ENCODE measurements around the gene KIF4A.

KIF4A gene

DNA sequence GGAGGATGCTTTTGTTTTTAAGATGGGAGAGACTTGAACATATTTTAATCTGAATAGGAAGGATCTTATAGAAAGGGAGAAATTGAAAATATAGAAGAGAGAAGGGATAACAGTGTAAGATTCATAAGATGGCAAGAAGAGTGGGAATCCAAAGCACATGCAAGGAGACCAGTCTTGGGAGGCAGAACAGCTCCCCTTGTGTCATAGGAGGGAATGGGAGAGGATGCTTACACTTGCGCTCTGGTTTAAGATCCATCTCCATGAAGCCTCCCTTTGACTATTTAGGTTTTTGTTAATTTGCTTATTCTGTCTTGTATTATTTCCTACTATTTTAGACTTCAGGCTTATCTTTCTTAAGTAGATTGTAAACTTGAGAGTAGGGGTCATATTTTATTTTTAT lies 42.7 kb downstream of the KIF4A start:
- Histone ChIP-seq H3K9ac (ENCODE audit: low read length) (no peak overlapping the region), H3K4me1 (ENCODE audit: low read length) (peaks cover 15% of the 10 kb centered on the region), H3K27me3 (replicated peaks; ENCODE audit: insufficient read depth, low read length) (no peaks in the 10 kb centered on the region), H3K4me2 (ENCODE audit: low read depth, low read length) (no peak overlapping the region), H2AFZ (ENCODE audit: low read length) (no peak overlapping the region), H3K36me3 (replicated peaks; ENCODE audit: insufficient read depth, low read length) (no peaks in the 10 kb centered on the region), H3K79me2 (ENCODE audit: low read length) (no peaks in the 10 kb centered on the region), H3K27ac (ENCODE audit: low read length) (no peak overlapping the region), H3K9me2 (replicated peaks; ENCODE audit: insufficient read depth, low read length) (no peaks in the 10 kb centered on the region), H3K9me3 (replicated peaks; ENCODE audit: insufficient read depth, low read length) (no peaks in the 10 kb centered on the region), H3K4me3 (ENCODE audit: low read length) (no peak overlapping the region), H3F3A (ENCODE audit: insufficient read depth, low read length) (0 out of 2 replicates have a peak, but pooled peaks cover 3% of the 10 kb centered on the region), H4K20me1 (ENCODE audit: insufficient read depth, low read length) (no peaks in the 10 kb centered on the region)
- DNase-seq = no peak
- TF ChIP-seq EZH2phosphoT487 (IDR thresholded peaks at IDR 0.05; ENCODE audit: low read length) = no peak
- TF ChIP-seq, protein P1, sequence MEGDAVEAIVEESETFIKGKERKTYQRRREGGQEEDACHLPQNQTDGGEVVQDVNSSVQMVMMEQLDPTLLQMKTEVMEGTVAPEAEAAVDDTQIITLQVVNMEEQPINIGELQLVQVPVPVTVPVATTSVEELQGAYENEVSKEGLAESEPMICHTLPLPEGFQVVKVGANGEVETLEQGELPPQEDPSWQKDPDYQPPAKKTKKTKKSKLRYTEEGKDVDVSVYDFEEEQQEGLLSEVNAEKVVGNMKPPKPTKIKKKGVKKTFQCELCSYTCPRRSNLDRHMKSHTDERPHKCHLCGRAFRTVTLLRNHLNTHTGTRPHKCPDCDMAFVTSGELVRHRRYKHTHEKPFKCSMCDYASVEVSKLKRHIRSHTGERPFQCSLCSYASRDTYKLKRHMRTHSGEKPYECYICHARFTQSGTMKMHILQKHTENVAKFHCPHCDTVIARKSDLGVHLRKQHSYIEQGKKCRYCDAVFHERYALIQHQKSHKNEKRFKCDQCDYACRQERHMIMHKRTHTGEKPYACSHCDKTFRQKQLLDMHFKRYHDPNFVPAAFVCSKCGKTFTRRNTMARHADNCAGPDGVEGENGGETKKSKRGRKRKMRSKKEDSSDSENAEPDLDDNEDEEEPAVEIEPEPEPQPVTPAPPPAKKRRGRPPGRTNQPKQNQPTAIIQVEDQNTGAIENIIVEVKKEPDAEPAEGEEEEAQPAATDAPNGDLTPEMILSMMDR (IDR thresholded peaks at IDR 0.05; ENCODE audit: low read length) = no peak; the same call in 1 of the 2 replicates
- no peak for TF ChIP-seq EZH2 (optimal IDR thresholded peaks at IDR 0.05; ENCODE audit: low read depth, low read length)

DNA sequence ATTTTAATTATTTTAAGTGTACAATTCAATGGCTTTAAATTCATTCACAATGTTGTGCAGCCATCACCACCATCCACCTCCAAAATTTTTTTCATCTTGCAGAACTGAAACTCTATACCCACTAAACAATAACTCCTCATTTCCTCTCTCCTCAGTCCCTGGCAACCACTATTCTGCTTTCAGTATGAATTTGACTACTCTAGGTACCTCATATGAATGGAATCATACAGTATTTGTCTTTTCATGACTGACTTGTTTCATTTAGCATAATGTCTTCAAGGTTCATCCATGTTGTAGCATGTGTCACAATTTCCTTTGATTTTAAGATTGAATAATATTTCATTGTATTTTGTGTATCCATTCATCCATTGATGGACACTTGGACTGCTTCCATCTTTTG lies 46.9 kb downstream of the KIF4A start:
- Histone ChIP-seq H3K27me3 (replicated peaks; ENCODE audit: insufficient read depth, low read length) (no peaks in the 10 kb centered on the region), H3F3A (ENCODE audit: insufficient read depth, low read length) (0 out of 2 replicates have a peak, but pooled peaks cover 3% of the 10 kb centered on the region), H3K9me2 (replicated peaks; ENCODE audit: insufficient read depth, low read length) (no peaks in the 10 kb centered on the region), H3K9me3 (replicated peaks; ENCODE audit: insufficient read depth, low read length) (no peaks in the 10 kb centered on the region), H3K9ac (ENCODE audit: low read length) (no peak overlapping the region), H3K4me1 (ENCODE audit: low read length) (peaks cover 15% of the 10 kb centered on the region), H3K4me2 (ENCODE audit: low read depth, low read length) (peak overlapping the region; percentile 48; the same call in 1 of the 2 replicates), H3K79me2 (ENCODE audit: low read length) (no peaks in the 10 kb centered on the region), H3K36me3 (replicated peaks; ENCODE audit: insufficient read depth, low read length) (no peaks in the 10 kb centered on the region), H3K27ac (ENCODE audit: low read length) (peak overlapping the region; percentile 51; the same call in 1 of the 2 replicates), H4K20me1 (ENCODE audit: insufficient read depth, low read length) (no peaks in the 10 kb centered on the region), H2AFZ (ENCODE audit: low read length) (no peak overlapping the region), H3K4me3 (ENCODE audit: low read length) (no peak overlapping the region)
- DNase-seq = peak; percentile 61
- TF ChIP-seq EZH2 (optimal IDR thresholded peaks at IDR 0.05; ENCODE audit: low read depth, low read length) (no peak), EZH2phosphoT487 (IDR thresholded peaks at IDR 0.05; ENCODE audit: low read length) (no peak)
- TF ChIP-seq, protein P1 (IDR thresholded peaks at IDR 0.05; ENCODE audit: low read length) = no peak

DNA sequence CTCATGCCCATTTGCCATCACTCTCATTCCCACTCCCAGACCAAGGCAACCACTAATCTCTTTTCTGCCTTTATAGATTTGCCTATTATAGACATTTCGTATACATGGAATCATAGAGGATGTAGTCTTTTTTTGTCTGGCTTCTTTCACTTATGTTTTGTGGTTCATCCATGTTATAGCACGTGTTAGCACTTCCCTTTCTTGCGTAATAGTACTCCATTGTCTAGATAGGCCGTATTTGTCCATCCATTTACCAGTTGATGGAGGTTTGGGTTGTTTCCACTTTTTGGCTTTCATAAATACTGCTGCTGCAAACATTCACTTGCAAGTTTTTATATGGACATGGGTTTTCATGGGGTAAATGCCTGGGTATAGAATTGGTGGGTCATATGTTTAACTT lies 48.4 kb downstream of the KIF4A start:
- Histone ChIP-seq H3K4me2 (ENCODE audit: low read depth, low read length) (no peak overlapping the region), H3K27ac (ENCODE audit: low read length) (no peak overlapping the region), H3K9ac (ENCODE audit: low read length) (no peak overlapping the region), H3F3A (ENCODE audit: insufficient read depth, low read length) (0 out of 2 replicates have a peak, but pooled peaks cover 3% of the 10 kb centered on the region), H3K4me3 (ENCODE audit: low read length) (no peak overlapping the region), H3K27me3 (replicated peaks; ENCODE audit: insufficient read depth, low read length) (no peaks in the 10 kb centered on the region), H4K20me1 (ENCODE audit: insufficient read depth, low read length) (no peaks in the 10 kb centered on the region), H3K9me3 (replicated peaks; ENCODE audit: insufficient read depth, low read length) (no peaks in the 10 kb centered on the region), H3K36me3 (replicated peaks; ENCODE audit: insufficient read depth, low read length) (no peaks in the 10 kb centered on the region), H3K4me1 (ENCODE audit: low read length) (peaks cover 15% of the 10 kb centered on the region), H2AFZ (ENCODE audit: low read length) (no peak overlapping the region), H3K9me2 (replicated peaks; ENCODE audit: insufficient read depth, low read length) (no peaks in the 10 kb centered on the region), H3K79me2 (ENCODE audit: low read length) (no peaks in the 10 kb centered on the region)
- TF ChIP-seq EZH2phosphoT487 (IDR thresholded peaks at IDR 0.05; ENCODE audit: low read length) = no peak
- TF ChIP-seq, protein P1 (IDR thresholded peaks at IDR 0.05; ENCODE audit: low read length) = no peak
- no peak for TF ChIP-seq EZH2 (optimal IDR thresholded peaks at IDR 0.05; ENCODE audit: low read depth, low read length)
- DNase-seq = no peak

Measured in MM.1S (cell line).